GM12878 (cell line): ENCODE results near the gene LRBA. TPM values are rescaled to one million over a fixed set of nuclear protein-coding genes. Genes with fewer than 3 reads are reported as not detected.
A peak's percentile ranks its signal among the peaks of the same experiment; 100 is the strongest.

Source experiments
- ATAC-seq: fragments of 200-7000 bp; cut with Tn5 transposase; 3 replicates; pipeline ENCODE4 v1.9.1; 2020; ENCODE audit warnings: mild to moderate bottlenecking, moderate library complexity
- BruUV-seq: library from RNA; stranded (reverse); fragments of 400-500 nt; replicated peaks from 2 replicates; lab custom pipeline; 2021; lab: Mats Ljungman, UMichigan
- CTCF ChIA-PET: fragments of 300-600 bp; sonication (Branson Sonifier 250); formaldehyde crosslinking; extraction: SDS; loops from one replicate; lab custom pipeline; 2021; ENCODE audit warnings: inconsistent platforms; lab: Yijun Ruan, JAX
- POLR2A ChIA-PET: fragments of 350-600 bp; formaldehyde crosslinking; extraction: SDS; loops from one replicate; lab custom pipeline; 2021; ENCODE audit warnings: inconsistent platforms; lab: Charles Lee
- RAD21 ChIA-PET: fragments of 300-600 bp; sonication (Branson Sonifier 250); formaldehyde crosslinking; loops from one replicate; lab custom pipeline; 2023; ENCODE audit warnings: antibody characterized with exemption; ENCODE audit not compliant: unreplicated experiment; lab: Charles Lee
- SMC1A ChIA-PET: fragments of 300-600 bp; sonication (Branson Sonifier 250); formaldehyde crosslinking; loops from one replicate; lab custom pipeline; 2023; ENCODE audit not compliant: unreplicated experiment, uncharacterized antibody; lab: Charles Lee
- DNase-seq: peaks from one replicate; pipeline ENCODE4 v3.0.0-alpha.2; 2011; ENCODE audit warnings: low read depth, low spot score
- FAIRE-seq: peaks from 3 replicates; lab custom pipeline; 2011; peaks lifted over from hg19 to GRCh38; lab: Jason Lieb, UNC
- H2AFZ ChIP-seq: 2 replicates; pipeline ENCODE4 v1.6.0; 2011; ENCODE audit warnings: low read depth, low read length, control low read depth; ENCODE audit not compliant: control insufficient read depth
- H3K27ac ChIP-seq: 2 replicates; pipeline ENCODE4 v1.5.1; 2011; ENCODE audit warnings: control low read depth; ENCODE audit not compliant: control insufficient read depth, insufficient read depth
- H3K27me3 ChIP-seq, 2 experiments: replicated peaks in 1 of 2; 2 replicates each; pipeline versions ENCODE4 v1.6.0 to v1.6.1; 2011; ENCODE audit warnings: low read length in 1 of 2; ENCODE audit not compliant: control insufficient read depth in 2 of 2, insufficient read depth in 2 of 2
- H3K36me3 ChIP-seq, 2 experiments: 2 replicates each; pipeline ENCODE4 v1.5.1; 2011; ENCODE audit warnings: low read length in 1 of 2; ENCODE audit not compliant: control insufficient read depth in 2 of 2, insufficient read depth in 2 of 2
- H3K4me1 ChIP-seq: 2 replicates; pipeline ENCODE4 v1.6.1; 2011; ENCODE audit warnings: mild to moderate bottlenecking, low read length, moderate library complexity, mixed read lengths; ENCODE audit not compliant: control insufficient read depth, insufficient read depth
- H3K4me2 ChIP-seq: 2 replicates; pipeline ENCODE4 v1.6.0; 2011; ENCODE audit warnings: control low read depth; ENCODE audit not compliant: control insufficient read depth, insufficient read depth
- H3K4me3 ChIP-seq: fragments of 200-600 bp; sonication (generic); 2 replicates; pipeline ENCODE4 v1.5.1; 2016
- H3K79me2 ChIP-seq: 2 replicates; pipeline ENCODE4 v1.6.0; 2011; ENCODE audit warnings: low read length; ENCODE audit not compliant: control insufficient read depth, insufficient read depth
- H3K9ac ChIP-seq: 2 replicates; pipeline ENCODE4 v1.8.0; 2011; ENCODE audit warnings: low read length, control low read depth, mixed read lengths; ENCODE audit not compliant: control insufficient read depth, insufficient read depth
- H3K9me3 ChIP-seq: replicated peaks from 3 replicates; pipeline ENCODE4 v1.5.1; 2011; ENCODE audit warnings: mild to moderate bottlenecking, low read length; ENCODE audit not compliant: control insufficient read depth, insufficient read depth
- H4K20me1 ChIP-seq: 2 replicates; pipeline ENCODE4 v1.6.0; 2011; ENCODE audit not compliant: control insufficient read depth, insufficient read depth
- CBX5 ChIP-seq: sonication (generic); IDR thresholded peaks from 2 replicates; pipeline ENCODE4 v1.6.1; 2016; ENCODE audit warnings: low read depth, moderate library complexity, mild to moderate bottlenecking, inconsistent platforms
- FOXK2 ChIP-seq: fragments of 450-650 bp; IDR thresholded peaks from 2 replicates; pipeline ENCODE4 v1.6.1; 2017; ENCODE audit warnings: mild to moderate bottlenecking, moderate library complexity
- GABPA ChIP-seq: IDR thresholded peaks from 2 replicates; pipeline ENCODE4 v1.6.1; 2014; ENCODE audit warnings: antibody characterized with exemption, low read depth, mild to moderate bottlenecking, inconsistent platforms
- IKZF1 ChIP-seq: fragments of 450-650 bp; conservative IDR thresholded peaks from 2 replicates; pipeline ENCODE4 v1.6.1; 2017; ENCODE audit warnings: antibody characterized with exemption, mild to moderate bottlenecking
- IKZF2 ChIP-seq, 2 experiments: fragments of 450-650 bp; IDR thresholded peaks; 2 replicates each; pipeline ENCODE4 v1.6.1; 2017; ENCODE audit warnings: mild to moderate bottlenecking in 2 of 2, moderate library complexity in 2 of 2
- JUND ChIP-seq: IDR thresholded peaks from 2 replicates; pipeline ENCODE4 v1.6.1; 2012; ENCODE audit warnings: low read depth, mild to moderate bottlenecking, low read length, improper control_type of control experiment, moderate library complexity
- KDM1A ChIP-seq: fragments of 200-600 bp; sonication (generic); IDR thresholded peaks from 2 replicates; pipeline ENCODE4 v1.6.1; 2016; ENCODE audit warnings: borderline replicate concordance
- MTA3 ChIP-seq: IDR thresholded peaks from 2 replicates; pipeline ENCODE4 v1.6.1; 2012; ENCODE audit warnings: low read length, inconsistent platforms, borderline replicate concordance
- NR2C1 ChIP-seq: fragments of 450-650 bp; IDR thresholded peaks from 2 replicates; pipeline ENCODE4 v1.6.1; 2017; ENCODE audit warnings: antibody characterized with exemption, mild to moderate bottlenecking, moderate library complexity
- PML ChIP-seq: IDR thresholded peaks from 2 replicates; pipeline ENCODE4 v1.6.1; 2012; ENCODE audit warnings: low read length, inconsistent platforms
- POLR2AphosphoS5 ChIP-seq: IDR thresholded peaks from 2 replicates; pipeline ENCODE4 v1.6.1; 2011; ENCODE audit warnings: mild to moderate bottlenecking, low read length, inconsistent platforms
- SMARCA5 ChIP-seq: fragments of 450-650 bp; IDR thresholded peaks from 2 replicates; pipeline ENCODE4 v1.6.1; 2017; ENCODE audit warnings: mild to moderate bottlenecking
- SREBF2 ChIP-seq: IDR thresholded peaks from 2 replicates; pipeline ENCODE4 v1.6.1; 2012; ENCODE audit warnings: mild to moderate bottlenecking, low read length
- TCF12 ChIP-seq: IDR thresholded peaks from 2 replicates; pipeline ENCODE4 v1.6.1; 2011; ENCODE audit warnings: low read depth, mild to moderate bottlenecking, low read length
- YY1 ChIP-seq: IDR thresholded peaks from 2 replicates; pipeline ENCODE4 v1.6.1; 2011; ENCODE audit warnings: low read depth, mild to moderate bottlenecking, low read length
- ZZZ3 ChIP-seq: IDR thresholded peaks from 2 replicates; pipeline ENCODE4 v1.6.1; 2011; ENCODE audit warnings: low read depth; ENCODE audit not compliant: control insufficient read depth, insufficient read length
- WGBS: methylation state at CpG from one replicate; pipeline ENCODE4 v1.1.6; 2016; ENCODE audit warnings: low lambda C conversion rate; ENCODE audit not compliant: insufficient replicate concordance, insufficient coverage; ENCODE audit errors: missing lambda C conversion rate; 5-methylcytosine and 5-hydroxymethylcytosine counted together
- in situ Hi-C: fragments of 300-500 bp; cut with MboI; formaldehyde crosslinking; loops from 9 replicates; pipeline ENCODE4 v1.14.3; 2018; ENCODE audit warnings: mixed read lengths
- intact Hi-C: fragments of 100-400 bp; cut with micrococcal nuclease; formaldehyde crosslinking; loops from one replicate; pipeline ENCODE4 v1.14.2; 2022; ENCODE audit not compliant: unreplicated experiment
- polyA plus RNA-seq, 11 experiments: library from polyadenylated mRNA; depleted of rRNA in 4 of 11; unstranded in 6 of 11; stranded (reverse) in 5 of 11; fragments of >200 nt; fragmentation: Nextera tagmentation in 4 of 11; fragmentation: Illumina TruSeq in 1 of 11; extraction: Ambion mirVana in 4 of 11; extraction: Trizol in 1 of 11; gene quantifications; 1 replicate in 1 of 11; 2 replicates in 10 of 11; pipeline versions ENCODE4 v1.2.1 to v1.2.3, GENCODE V29; 2011 to 2016; ENCODE audit warnings: inconsistent platforms in 2 of 11, missing spikeins in 2 of 11, low read depth in 1 of 11
- total RNA-seq, 4 experiments: library from RNA; depleted of rRNA in 3 of 4; stranded (reverse); fragments of >200 nt in 3 of 4; fragmentation: Illumina TruSeq in 1 of 4; extraction: Trizol in 1 of 4; gene quantifications; 2 replicates each; pipeline versions ENCODE4 v1.2.1 to v1.2.3, GENCODE V29; 2013 to 2021
- TF ChIP-seq, protein P1 (sequence below): fragments of 450-650 bp; IDR thresholded peaks from 2 replicates; pipeline ENCODE4 v1.6.1; 2017; ENCODE audit warnings: mild to moderate bottlenecking, moderate library complexity
- TF ChIP-seq, protein P2 (sequence below): IDR thresholded peaks from 2 replicates; pipeline ENCODE4 v1.6.1; 2012; ENCODE audit warnings: low read depth, low read length, improper control_type of control experiment

The LRBA gene
- total and polyA plus RNA-seq, 10 of the 15 experiments (the other 5 are each of a cell fraction or from before 2014, with no cell fraction given) = 20.3 to 93.4 (median 55.0) TPM

DNA sequence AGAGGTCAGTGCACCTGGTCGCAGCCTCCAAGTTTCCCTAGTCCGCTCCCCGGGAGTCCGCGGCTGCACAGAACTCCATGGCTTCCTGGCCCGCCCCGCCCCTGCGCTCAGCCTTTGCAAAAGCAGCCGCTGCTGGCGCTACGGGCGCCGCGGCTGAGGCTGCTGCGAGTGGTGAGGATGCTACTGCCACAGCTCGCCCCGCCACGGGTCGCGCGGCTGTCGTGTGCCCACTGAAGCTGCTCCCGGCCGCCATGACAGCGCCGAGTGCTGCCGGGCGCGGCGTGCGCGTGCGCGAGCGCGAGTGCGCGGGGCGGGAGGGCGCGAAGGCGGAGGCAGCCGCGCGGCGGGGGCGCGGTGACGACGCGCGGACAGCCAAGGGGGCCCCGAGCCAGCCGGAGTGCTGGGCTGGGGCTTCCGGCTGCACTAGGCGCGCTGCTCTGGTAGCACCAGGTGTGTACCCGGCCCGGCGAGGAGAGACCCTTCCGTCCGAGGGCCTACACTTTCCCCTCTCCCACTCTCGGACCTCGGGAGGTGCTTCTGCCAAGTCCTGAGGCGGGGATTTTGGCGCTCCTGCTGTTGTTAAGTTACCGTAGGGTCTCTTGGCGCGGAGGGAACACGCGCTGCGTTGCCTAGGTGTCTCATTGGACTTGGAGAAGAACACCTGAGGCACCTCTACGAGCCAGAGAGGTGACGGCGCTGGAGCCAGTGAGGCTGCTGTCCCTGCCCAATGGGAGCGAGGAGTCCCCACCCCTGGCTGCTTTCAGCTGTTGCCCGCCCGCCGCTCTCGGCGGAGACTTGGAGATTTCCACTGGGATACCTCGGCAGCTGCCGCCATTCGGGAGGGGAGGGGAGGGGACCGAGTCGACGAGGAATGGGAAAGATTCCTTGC lies 619 bp upstream of the LRBA start:
- ChIA-PET CTCF (interaction anchor here (0.6 to 1.8 kb wide), 3 partner anchors 12 to 902 kb away, joined by 3 to 6 read pairs (median 5); no protein-coding TSS in a partner anchor), SMC1A (interaction anchor here (1.0 to 5.0 kb wide), 7 partner anchors 14 to 78 kb away, joined by 3 to 31 read pairs (median 4); no protein-coding TSS in a partner anchor), POLR2A (interaction anchor here (0.6 to 3.8 kb wide), 10 partner anchors 10 to 89 kb away, joined by 3 to 41 read pairs (median 4); partner anchors contain the start of gene RPS3A), RAD21 (interaction anchor here (0.6 to 7.2 kb wide), 11 partner anchors 12 to 149 kb away, joined by 3 to 36 read pairs (median 5); partner anchors contain the start of gene RPS3A)
- FAIRE-seq (no peak), DNase-seq (no peak), ATAC-seq (peak; percentile 80)
- H3K9me3 ChIP-seq = no peaks in the 10 kb centered on the region
- WGBS = under 1% methylated on average over 73 of the region's 87 CpGs
- H3K4me1 ChIP-seq = peaks cover 4% of the 10 kb centered on the region
- in situ Hi-C loops (no loop called here), intact Hi-C loops (loop anchor here (1.0 kb wide), 1 partner anchor 84 kb away; the partner anchor contains the start of gene RPS3A)
- H3K4me2 ChIP-seq = peak overlapping the region; percentile 95
- peak overlapping the region; percentile 100 for H3K4me3 ChIP-seq
- peak overlapping the region; percentile 96 for H3K9ac ChIP-seq
- peak overlapping the region; percentile 98 for H2AFZ ChIP-seq
- no peaks in the 10 kb centered on the region for H4K20me1 ChIP-seq
- BruUV-seq = no TSS peak
- no peaks in the 10 kb centered on the region; a peak in 2 of 4 replicates for H3K36me3 ChIP-seq
- H3K27ac ChIP-seq = peak overlapping the region; percentile 92
- H3K79me2 ChIP-seq = peaks cover 49% of the 10 kb centered on the region
- no peaks in the 10 kb centered on the region for H3K27me3 ChIP-seq
- no peak for TF ChIP-seq KDM1A
- TF ChIP-seq, protein P1, sequence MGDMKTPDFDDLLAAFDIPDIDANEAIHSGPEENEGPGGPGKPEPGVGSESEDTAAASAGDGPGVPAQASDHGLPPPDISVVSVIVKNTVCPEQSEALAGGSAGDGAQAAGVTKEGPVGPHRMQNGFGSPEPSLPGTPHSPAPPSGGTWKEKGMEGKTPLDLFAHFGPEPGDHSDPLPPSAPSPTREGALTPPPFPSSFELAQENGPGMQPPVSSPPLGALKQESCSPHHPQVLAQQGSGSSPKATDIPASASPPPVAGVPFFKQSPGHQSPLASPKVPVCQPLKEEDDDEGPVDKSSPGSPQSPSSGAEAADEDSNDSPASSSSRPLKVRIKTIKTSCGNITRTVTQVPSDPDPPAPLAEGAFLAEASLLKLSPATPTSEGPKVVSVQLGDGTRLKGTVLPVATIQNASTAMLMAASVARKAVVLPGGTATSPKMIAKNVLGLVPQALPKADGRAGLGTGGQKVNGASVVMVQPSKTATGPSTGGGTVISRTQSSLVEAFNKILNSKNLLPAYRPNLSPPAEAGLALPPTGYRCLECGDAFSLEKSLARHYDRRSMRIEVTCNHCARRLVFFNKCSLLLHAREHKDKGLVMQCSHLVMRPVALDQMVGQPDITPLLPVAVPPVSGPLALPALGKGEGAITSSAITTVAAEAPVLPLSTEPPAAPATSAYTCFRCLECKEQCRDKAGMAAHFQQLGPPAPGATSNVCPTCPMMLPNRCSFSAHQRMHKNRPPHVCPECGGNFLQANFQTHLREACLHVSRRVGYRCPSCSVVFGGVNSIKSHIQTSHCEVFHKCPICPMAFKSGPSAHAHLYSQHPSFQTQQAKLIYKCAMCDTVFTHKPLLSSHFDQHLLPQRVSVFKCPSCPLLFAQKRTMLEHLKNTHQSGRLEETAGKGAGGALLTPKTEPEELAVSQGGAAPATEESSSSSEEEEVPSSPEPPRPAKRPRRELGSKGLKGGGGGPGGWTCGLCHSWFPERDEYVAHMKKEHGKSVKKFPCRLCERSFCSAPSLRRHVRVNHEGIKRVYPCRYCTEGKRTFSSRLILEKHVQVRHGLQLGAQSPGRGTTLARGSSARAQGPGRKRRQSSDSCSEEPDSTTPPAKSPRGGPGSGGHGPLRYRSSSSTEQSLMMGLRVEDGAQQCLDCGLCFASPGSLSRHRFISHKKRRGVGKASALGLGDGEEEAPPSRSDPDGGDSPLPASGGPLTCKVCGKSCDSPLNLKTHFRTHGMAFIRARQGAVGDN = peak; percentile 87
- peak; percentile 34; the same call in 1 of the 2 replicates for TF ChIP-seq GABPA
- TF ChIP-seq, protein P2, sequence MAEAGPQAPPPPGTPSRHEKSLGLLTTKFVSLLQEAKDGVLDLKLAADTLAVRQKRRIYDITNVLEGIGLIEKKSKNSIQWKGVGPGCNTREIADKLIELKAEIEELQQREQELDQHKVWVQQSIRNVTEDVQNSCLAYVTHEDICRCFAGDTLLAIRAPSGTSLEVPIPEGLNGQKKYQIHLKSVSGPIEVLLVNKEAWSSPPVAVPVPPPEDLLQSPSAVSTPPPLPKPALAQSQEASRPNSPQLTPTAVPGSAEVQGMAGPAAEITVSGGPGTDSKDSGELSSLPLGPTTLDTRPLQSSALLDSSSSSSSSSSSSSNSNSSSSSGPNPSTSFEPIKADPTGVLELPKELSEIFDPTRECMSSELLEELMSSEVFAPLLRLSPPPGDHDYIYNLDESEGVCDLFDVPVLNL = 0 out of 2 replicates have a peak, but pooled peaks have one; percentile 46
- TF ChIP-seq ZZZ3 = no peak
- no peak; the same call in 1 of the 2 replicates for TF ChIP-seq MTA3
- TF ChIP-seq POLR2AphosphoS5 = peak; percentile 86
- peak; percentile 84 for TF ChIP-seq PML
- TF ChIP-seq SREBF2 = no peak
- peak; percentile 58 for TF ChIP-seq NR2C1
- TF ChIP-seq IKZF1 = peak; percentile 95
- TF ChIP-seq TCF12 = no peak; the same call in 1 of the 2 replicates
- no peak for TF ChIP-seq FOXK2
- TF ChIP-seq YY1 = peak; percentile 98
- peak; percentile 90; the same call in 1 of the 2 replicates for TF ChIP-seq SMARCA5
- peak; percentile 37 to 52; a peak in 2 of 4 replicates for TF ChIP-seq IKZF2 (IDR thresholded peaks at IDR 0.05)
- TF ChIP-seq JUND = 0 out of 2 replicates have a peak, but pooled peaks have one; percentile 5
- no peak; the same call in 1 of the 2 replicates for TF ChIP-seq CBX5
